Measurements from ENCODE around the gene TRPM2. TPM values are rescaled to one million over a fixed set of nuclear protein-coding genes. Genes with fewer than 3 reads are reported as not detected.

Gene TRPM2
- total and polyA plus RNA-seq, 2 donors (not counting 3 experiments of a cell fraction or from before 2014, with no cell fraction given) = not detected

- ChIA-PET POLR2A (no interaction called here), CTCF (no interaction called here)
- H3K4me1 ChIP-seq (ENCODE audit: control insufficient read depth, extremely low read depth, insufficient read depth, low read length) = no peaks in the 10 kb centered on the region
- no peak overlapping the region for H2AFZ ChIP-seq (ENCODE audit: low read depth, low read length)
- no peak overlapping the region for H3K27ac ChIP-seq (ENCODE audit: insufficient read depth, low read depth, low read length)
- no peaks in the 10 kb centered on the region for H4K20me1 ChIP-seq (replicated peaks; ENCODE audit: control insufficient read depth, extremely low read depth, insufficient read depth, low read length)
- no TSS peak for BruUV-seq (replicated peaks)
- DNase-seq (ENCODE audit: low read depth, low spot score) (no peak), FAIRE-seq (no peak)
- peaks cover 7 to 18% of the 10 kb centered on the region in 2 experiments for H3K27me3 ChIP-seq (ENCODE audit: control insufficient read depth in 2 of 2, insufficient read depth in 2 of 2, low read length in 2 of 2)
- no peaks in the 10 kb centered on the region for H3K9me1 ChIP-seq (replicated peaks; ENCODE audit: control insufficient read depth, extremely low read depth, insufficient read depth, low read length)
- H3K4me3 ChIP-seq (replicated peaks in 1 of 3; ENCODE audit: insufficient read depth in 1 of 3, low read depth in 1 of 3, low read length in 3 of 3) = no peak overlapping the region
- no peak overlapping the region for H3K9ac ChIP-seq (replicated peaks; ENCODE audit: extremely low read depth, insufficient read depth, low read length)
- TF ChIP-seq, protein P1, sequence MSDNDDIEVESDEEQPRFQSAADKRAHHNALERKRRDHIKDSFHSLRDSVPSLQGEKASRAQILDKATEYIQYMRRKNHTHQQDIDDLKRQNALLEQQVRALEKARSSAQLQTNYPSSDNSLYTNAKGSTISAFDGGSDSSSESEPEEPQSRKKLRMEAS (IDR thresholded peaks at IDR 0.05; ENCODE audit: insufficient read depth, insufficient read length) = no peak
- TF ChIP-seq JUN (IDR thresholded peaks at IDR 0.05; ENCODE audit: borderline replicate concordance, insufficient read depth, insufficient read length, low read depth) (no peak), POLR2AphosphoS5 (IDR thresholded peaks at IDR 0.05; ENCODE audit: insufficient read depth, low read depth, low read length) (no peak), EZH2 (IDR thresholded peaks at IDR 0.05; ENCODE audit: borderline replicate concordance, low read depth, low read length, severe bottlenecking) (no peak), CTCF (IDR thresholded peaks at IDR 0.05; ENCODE audit: extremely low read depth in 1 of 2, insufficient read depth in 1 of 2, low read depth in 1 of 2, low read length in 2 of 2) (no peak), GATA2 (IDR thresholded peaks at IDR 0.05; ENCODE audit: insufficient read depth, insufficient read length, low read depth, low read length) (no peak), FOS (IDR thresholded peaks at IDR 0.05; ENCODE audit: borderline replicate concordance, insufficient read depth, low read length) (no peak), POLR2A (IDR thresholded peaks at IDR 0.05; ENCODE audit: low read depth, low read length) (no peak)
- no peaks in the 10 kb centered on the region for H3K36me3 ChIP-seq (ENCODE audit: control insufficient read depth in 2 of 2, extremely low read depth in 1 of 2, insufficient read depth in 2 of 2, low read length in 2 of 2)
- H3K79me2 ChIP-seq (ENCODE audit: control insufficient read depth, insufficient read depth, low read length) = no peaks in the 10 kb centered on the region
- dilution Hi-C loops (cut with MboI; ENCODE audit: extremely low pct_ligation_motif_present, low sequenced_read_pairs) = no loop called here
- H3K9me3 ChIP-seq (replicated peaks; ENCODE audit: control insufficient read depth, insufficient read depth, low read length) = no peaks in the 10 kb centered on the region
- intact Hi-C loops (cut with micrococcal nuclease) = loop anchor here (10.0 kb wide), 1 partner anchor 107 kb away; the partner anchor contains the start of gene LRRC3
- no peak overlapping the region for H3K4me2 ChIP-seq (ENCODE audit: insufficient read depth, low read length)
These were observed 5.4 kb upstream of the TRPM2 start for GRCh38 chr21:44347911-44348451.

Data from endothelial cell of umbilical vein (primary cell).